Heart left ventricle (tissue), 13 donors: ENCODE measurements around the gene IL1RL1.

Source experiments
- POLR2A ChIP-seq, 2 donors: fragments of 450-650 bp; IDR thresholded peaks; one replicate each; pipeline ENCODE4 v1.6.1; 2017; ENCODE audit warnings: antibody characterized with exemption in 2 of 2, mild to moderate bottlenecking in 2 of 2, moderate library complexity in 2 of 2
- TF ChIP-seq, protein P1 (sequence below), 12 donors: fragments of 200-600 bp; sonication (generic) in 4 of 12; IDR thresholded peaks; one replicate each; pipeline versions ENCODE4 v1.5.0 to v1.8.0; 2018 to 2022; ENCODE audit warnings: antibody characterized with exemption in 12 of 12, mild to moderate bottlenecking in 5 of 12
- donor health status: ischemic (EF 13 %, LVEDD 7.1; RV severe dilation, severe dysfunction).
- donor health status: DM: no; HTN: yes; CAD: no.
- donor health status: DM: no; HTN: no; CAD: no.
- donor health status: ischemic (EF 25% LVEDD 6.9; RV normal size, moderate dysfunction).
- donor health status: ischemic (EF 25% LVEDD 5.7; RV mildly dilated, moderate dysfunction).
- donor health status: ischemic (EF 35%, LVEDD 5.7; RV mildly dilated, moderate dysfunction).
- donor health status: nonischemic (EF 11% LVEDD 7.7; RV severe dilation, severe dysfunction).
- donor health status: DM: yes; HTN: yes; CAD: no.
- donor health status: PGD.
- donor health status: ischemic (EF 29% LVEDD 5.4; RV normal size, mild dysfunction).
- donor health status: nonischemic (EF 23%, LVEDD 6.1; RV moderate dilation, normal function).

DNA sequence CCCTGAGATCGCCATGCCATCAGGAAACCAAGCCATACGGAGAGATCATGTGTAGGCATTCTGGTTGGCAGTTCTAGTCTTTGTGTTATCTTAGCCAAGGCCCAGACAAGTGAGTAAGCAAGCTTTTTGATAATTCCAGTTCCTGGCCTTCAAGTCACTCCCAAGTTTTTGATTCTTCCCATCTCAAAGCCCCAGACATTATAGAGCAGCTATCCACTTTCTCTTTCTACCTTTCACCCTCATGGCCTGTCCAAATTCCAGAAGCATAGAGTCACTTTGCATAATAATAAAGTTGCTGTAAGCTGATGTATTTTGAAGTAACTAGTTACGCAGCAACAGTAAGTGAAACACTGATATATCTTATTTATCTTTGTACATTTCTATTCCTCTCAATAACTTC is 26.8 kb upstream of the IL1RL1 start:
- TF ChIP-seq, protein P1, sequence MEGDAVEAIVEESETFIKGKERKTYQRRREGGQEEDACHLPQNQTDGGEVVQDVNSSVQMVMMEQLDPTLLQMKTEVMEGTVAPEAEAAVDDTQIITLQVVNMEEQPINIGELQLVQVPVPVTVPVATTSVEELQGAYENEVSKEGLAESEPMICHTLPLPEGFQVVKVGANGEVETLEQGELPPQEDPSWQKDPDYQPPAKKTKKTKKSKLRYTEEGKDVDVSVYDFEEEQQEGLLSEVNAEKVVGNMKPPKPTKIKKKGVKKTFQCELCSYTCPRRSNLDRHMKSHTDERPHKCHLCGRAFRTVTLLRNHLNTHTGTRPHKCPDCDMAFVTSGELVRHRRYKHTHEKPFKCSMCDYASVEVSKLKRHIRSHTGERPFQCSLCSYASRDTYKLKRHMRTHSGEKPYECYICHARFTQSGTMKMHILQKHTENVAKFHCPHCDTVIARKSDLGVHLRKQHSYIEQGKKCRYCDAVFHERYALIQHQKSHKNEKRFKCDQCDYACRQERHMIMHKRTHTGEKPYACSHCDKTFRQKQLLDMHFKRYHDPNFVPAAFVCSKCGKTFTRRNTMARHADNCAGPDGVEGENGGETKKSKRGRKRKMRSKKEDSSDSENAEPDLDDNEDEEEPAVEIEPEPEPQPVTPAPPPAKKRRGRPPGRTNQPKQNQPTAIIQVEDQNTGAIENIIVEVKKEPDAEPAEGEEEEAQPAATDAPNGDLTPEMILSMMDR (IDR thresholded peaks at IDR 0.05), result no peak
- no peak for TF ChIP-seq POLR2A (IDR thresholded peaks at IDR 0.05)
